Measurements from ENCODE around the gene UGT1A9. TPM values are rescaled to one million over a fixed set of nuclear protein-coding genes. Genes with fewer than 3 reads are reported as not detected.
"Not testable (repeated sequence)": the region's sequence is repeated elsewhere in the genome, so short reads cannot be mapped to it uniquely, and the experiment has no call there.

The UGT1A9 gene
- total RNA-seq, 4 donors from 2014 or later: not detected

- TF ChIP-seq CTCF (IDR thresholded peaks at IDR 0.05) (no peak), POLR2A (IDR thresholded peaks at IDR 0.05) (no peak)
- Histone ChIP-seq H3K27ac (no peak overlapping the region), H3K4me1 (no peaks in the 10 kb centered on the region), H3K36me3 (no peaks in the 10 kb centered on the region), H3K9me3 (no peaks in the 10 kb centered on the region), H3K4me3 (replicated peaks in 1 of 3) (no peak overlapping the region), H3K27me3 (no peaks in the 10 kb centered on the region)
- WGBS, 2 donors: 79 to 85% methylated on average over 4 of the region's 4 CpGs
- DNase-seq: no peak
- intact Hi-C loops (cut with DNase I): no loop called here
These were observed 20.7 kb upstream of the UGT1A9 start for GRCh38 chr2:233650981-233651380.

- intact Hi-C loops (cut with DNase I): no loop called here
- no peak for DNase-seq
- no peaks in the 10 kb centered on the region for H3K27me3 ChIP-seq
- no peaks in the 10 kb centered on the region for H3K36me3 ChIP-seq
- H3K9me3 ChIP-seq: no peaks in the 10 kb centered on the region
- TF ChIP-seq CTCF (IDR thresholded peaks at IDR 0.05): no peak
- no peak for TF ChIP-seq POLR2A (IDR thresholded peaks at IDR 0.05)
- no peak overlapping the region for H3K4me3 ChIP-seq (replicated peaks in 1 of 3)
- H3K4me1 ChIP-seq: no peaks in the 10 kb centered on the region
- 93 to 97% methylated on average over 2 of the region's 2 CpGs for WGBS, 2 donors
- no peak overlapping the region for H3K27ac ChIP-seq
These were observed 20.3 kb upstream of the UGT1A9 start for GRCh38 chr2:233651430-233651829.

- DNase-seq: no peak
- 69 to 78% methylated on average over 6 of the region's 6 CpGs for WGBS, 2 donors
These were observed 17.2 kb upstream of the UGT1A9 start for GRCh38 chr2:233654501-233654900.

GRCh38 chr2:233655043-233655442, 16.7 kb upstream of the UGT1A9 start:
- H3K9me3 ChIP-seq: no peaks in the 10 kb centered on the region
- WGBS, 2 donors: 43 to 78% methylated on average over 1 of the region's 1 CpG
- no peak overlapping the region for H3K4me3 ChIP-seq (replicated peaks in 1 of 3)
- TF ChIP-seq CTCF (IDR thresholded peaks at IDR 0.05): no peak
- TF ChIP-seq POLR2A (IDR thresholded peaks at IDR 0.05): no peak
- no peaks in the 10 kb centered on the region for H3K36me3 ChIP-seq
- no peak for DNase-seq
- intact Hi-C loops (cut with DNase I): no loop called here
- no peak overlapping the region for H3K27ac ChIP-seq
- no peaks in the 10 kb centered on the region for H3K27me3 ChIP-seq
- no peaks in the 10 kb centered on the region for H3K4me1 ChIP-seq

More at GRCh38 chr2:233654501-233654900, 17.2 kb upstream of the UGT1A9 start:
- H3K27ac ChIP-seq: no peak overlapping the region
- H3K27me3 ChIP-seq: no peaks in the 10 kb centered on the region
- TF ChIP-seq POLR2A (IDR thresholded peaks at IDR 0.05): no peak
- no peak for TF ChIP-seq CTCF (IDR thresholded peaks at IDR 0.05)
- H3K4me3 ChIP-seq (replicated peaks in 1 of 3): no peak overlapping the region
- no peaks in the 10 kb centered on the region for H3K4me1 ChIP-seq
- intact Hi-C loops (cut with DNase I): no loop called here
- no peaks in the 10 kb centered on the region for H3K9me3 ChIP-seq
- no peaks in the 10 kb centered on the region for H3K36me3 ChIP-seq

- H3K27me3 ChIP-seq; H3K36me3 ChIP-seq; H3K9me3 ChIP-seq; DNase-seq; H3K4me3 ChIP-seq (replicated peaks in 1 of 3); intact Hi-C loops (cut with DNase I); H3K4me1 ChIP-seq; H3K27ac ChIP-seq: not testable (repeated sequence)
- WGBS, 2 donors: 93 to 96% methylated on average over 3 of the region's 3 CpGs
These were observed 15.8 kb upstream of the UGT1A9 start for GRCh38 chr2:233655943-233656342.

- Histone ChIP-seq H3K27ac (no peak overlapping the region), H3K9me3 (no peaks in the 10 kb centered on the region), H3K4me3 (replicated peaks in 1 of 3) (no peak overlapping the region), H3K4me1 (no peaks in the 10 kb centered on the region), H3K36me3 (no peaks in the 10 kb centered on the region), H3K27me3 (no peaks in the 10 kb centered on the region)
- TF ChIP-seq CTCF (IDR thresholded peaks at IDR 0.05): no peak
- no peak for TF ChIP-seq POLR2A (IDR thresholded peaks at IDR 0.05)
- DNase-seq: no peak
- intact Hi-C loops (cut with DNase I): no loop called here
- WGBS, 2 donors: 85 to 91% methylated on average over 10 of the region's 10 CpGs
These were observed 15.3 kb upstream of the UGT1A9 start for GRCh38 chr2:233656443-233656842.

Data from thyroid gland (tissue), 4 donors.